ENCODE measurements around the gene PLEKHF1.

The PLEKHF1 gene

DNA sequence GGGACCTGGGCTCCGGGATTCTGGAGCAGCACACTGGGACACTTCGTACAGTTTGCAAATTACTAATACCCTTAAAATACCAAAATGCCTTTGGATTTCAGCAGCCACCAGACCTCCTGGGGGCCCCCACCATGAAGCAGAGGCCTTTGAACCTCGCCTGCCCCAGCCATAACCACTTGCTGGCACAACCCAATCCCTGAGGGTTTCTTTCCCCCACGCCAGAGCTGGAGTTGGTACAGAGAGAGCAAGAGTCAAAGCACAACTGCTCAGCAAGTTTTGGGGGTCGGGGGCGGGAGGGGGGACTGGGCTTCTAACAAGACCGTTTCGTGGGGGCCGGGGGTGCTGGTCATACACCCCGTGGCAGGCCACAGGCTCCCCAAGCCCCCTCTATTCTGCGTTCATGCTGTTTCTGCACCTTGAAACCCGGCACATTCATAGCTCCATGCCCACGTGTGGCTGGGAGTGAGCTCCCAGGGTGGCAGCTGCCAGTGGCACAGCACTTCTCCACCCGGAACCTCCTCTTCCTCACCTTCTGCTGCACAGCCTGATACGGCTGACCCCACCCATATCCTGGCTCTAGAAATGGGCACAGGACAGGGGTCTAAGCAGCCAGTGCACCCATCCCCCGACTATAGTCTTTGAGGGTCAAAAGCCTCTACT lies 17.1 kb downstream of the PLEKHF1 start:
- ChIA-PET CTCF (interaction anchor here (0.9 to 1.6 kb wide), 4 partner anchors 10 to 16 kb away, joined by 3 to 5 read pairs (median 4); no protein-coding TSS in a partner anchor), POLR2A (no interaction called here)
- no peak overlapping the region for H3K4me3 ChIP-seq (ENCODE audit: low read depth, low read length)
- DNase-seq (ENCODE audit: low read depth, low spot score), result no peak
- TF ChIP-seq, protein P1, sequence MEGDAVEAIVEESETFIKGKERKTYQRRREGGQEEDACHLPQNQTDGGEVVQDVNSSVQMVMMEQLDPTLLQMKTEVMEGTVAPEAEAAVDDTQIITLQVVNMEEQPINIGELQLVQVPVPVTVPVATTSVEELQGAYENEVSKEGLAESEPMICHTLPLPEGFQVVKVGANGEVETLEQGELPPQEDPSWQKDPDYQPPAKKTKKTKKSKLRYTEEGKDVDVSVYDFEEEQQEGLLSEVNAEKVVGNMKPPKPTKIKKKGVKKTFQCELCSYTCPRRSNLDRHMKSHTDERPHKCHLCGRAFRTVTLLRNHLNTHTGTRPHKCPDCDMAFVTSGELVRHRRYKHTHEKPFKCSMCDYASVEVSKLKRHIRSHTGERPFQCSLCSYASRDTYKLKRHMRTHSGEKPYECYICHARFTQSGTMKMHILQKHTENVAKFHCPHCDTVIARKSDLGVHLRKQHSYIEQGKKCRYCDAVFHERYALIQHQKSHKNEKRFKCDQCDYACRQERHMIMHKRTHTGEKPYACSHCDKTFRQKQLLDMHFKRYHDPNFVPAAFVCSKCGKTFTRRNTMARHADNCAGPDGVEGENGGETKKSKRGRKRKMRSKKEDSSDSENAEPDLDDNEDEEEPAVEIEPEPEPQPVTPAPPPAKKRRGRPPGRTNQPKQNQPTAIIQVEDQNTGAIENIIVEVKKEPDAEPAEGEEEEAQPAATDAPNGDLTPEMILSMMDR (IDR thresholded peaks at IDR 0.05; ENCODE audit: insufficient read depth, low read length, missing control alignments), result no peak

DNA sequence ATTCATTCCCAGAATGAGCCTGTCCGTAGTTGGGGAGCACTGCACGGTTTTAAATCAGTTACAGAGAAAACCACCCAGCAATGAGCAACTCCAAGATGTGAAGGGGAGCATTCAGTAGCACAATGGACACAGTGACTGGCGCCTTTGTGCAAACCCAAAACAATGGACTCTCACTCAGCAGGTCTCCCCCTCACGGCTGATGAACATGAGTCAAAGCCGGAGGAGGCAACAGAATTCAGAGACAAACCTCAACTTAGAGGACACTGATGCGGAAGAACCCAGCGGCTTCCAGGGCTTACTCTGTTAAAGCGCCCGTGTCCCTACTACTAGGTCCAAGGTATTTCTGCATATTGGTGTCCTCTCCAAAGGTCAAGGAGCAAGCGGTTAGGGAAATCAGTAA lies 17.7 kb downstream of the PLEKHF1 start:
- POLR2A ChIA-PET, result no interaction called here
- DNase-seq (ENCODE audit: low read depth, low spot score), result no peak

DNA sequence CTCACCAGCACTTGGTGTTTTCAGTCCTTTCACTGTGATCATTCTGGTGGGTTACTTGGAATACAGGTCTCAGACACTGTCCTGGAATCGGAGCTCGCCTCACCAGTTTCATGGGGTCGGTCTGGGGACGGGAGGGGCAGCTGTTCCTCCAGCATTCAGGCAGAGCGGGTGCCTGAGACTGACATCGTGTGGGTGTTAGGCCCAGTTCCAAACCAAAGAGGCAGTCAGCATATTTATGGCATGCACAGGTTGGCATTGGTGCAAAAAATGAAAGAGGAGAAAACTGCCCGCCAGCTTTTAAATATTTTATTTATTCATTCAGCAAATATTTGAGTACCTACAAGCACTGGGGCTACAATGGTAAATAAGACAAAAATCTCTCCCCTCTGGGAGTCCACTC lies 20.1 kb downstream of the PLEKHF1 start:
- CTCF ChIA-PET, result interaction anchor here (2.7 to 4.6 kb wide), 3 partner anchors 9 to 74 kb away, joined by 12 to 24 read pairs (median 16); no protein-coding TSS in a partner anchor
- TF ChIP-seq, protein P1 (IDR thresholded peaks at IDR 0.05; ENCODE audit: insufficient read depth, low read length, missing control alignments), result no peak
- POLR2A ChIA-PET, result no interaction called here
- no peak overlapping the region for H3K4me3 ChIP-seq (ENCODE audit: low read depth, low read length)
- no peak for DNase-seq (ENCODE audit: low read depth, low spot score)

More for the DNA sequence above, 17.7 kb downstream of the PLEKHF1 start:
- TF ChIP-seq, protein P1 (IDR thresholded peaks at IDR 0.05; ENCODE audit: insufficient read depth, low read length, missing control alignments), result no peak
- CTCF ChIA-PET, result interaction anchor here (1.0 to 4.6 kb wide), 4 partner anchors 11 to 72 kb away, joined by 4 to 24 read pairs (median 10); no protein-coding TSS in a partner anchor
- no peak overlapping the region for H3K4me3 ChIP-seq (ENCODE audit: low read depth, low read length)

DNA sequence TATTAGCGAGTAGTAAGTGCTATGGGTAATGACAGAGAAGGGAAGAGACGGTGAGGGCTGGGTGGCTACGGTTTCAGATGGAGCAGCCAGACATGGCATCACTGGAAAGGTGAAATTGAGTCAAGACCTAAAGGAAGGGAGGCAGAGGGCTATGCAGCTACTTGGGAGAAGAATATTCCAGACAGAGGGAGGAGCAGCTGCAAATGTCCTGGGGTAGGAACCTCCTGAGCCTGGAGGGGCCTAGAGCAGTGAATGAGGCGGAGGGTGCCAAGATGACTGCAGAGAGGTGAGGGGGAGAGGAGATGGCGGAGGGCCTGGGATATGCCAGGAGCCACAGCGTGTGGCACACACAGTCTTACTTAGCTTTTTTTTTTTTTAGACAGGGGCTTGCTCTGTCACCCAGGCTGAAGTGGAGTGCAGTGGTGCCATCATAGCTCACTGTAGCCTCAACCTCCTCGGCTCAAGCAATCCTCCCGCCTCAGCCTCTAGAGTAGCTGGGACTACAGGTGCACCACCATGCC lies 21.1 kb downstream of the PLEKHF1 start:
- TF ChIP-seq, protein P1 (IDR thresholded peaks at IDR 0.05; ENCODE audit: insufficient read depth, low read length, missing control alignments), result no peak
- DNase-seq (ENCODE audit: low read depth, low spot score), result no peak
- H3K4me3 ChIP-seq (ENCODE audit: low read depth, low read length), result no peak overlapping the region
- CTCF ChIA-PET, result interaction anchor here (0.8 to 4.6 kb wide), 7 partner anchors 8 to 79 kb away, joined by 3 to 24 read pairs (median 3); no protein-coding TSS in a partner anchor
- POLR2A ChIA-PET, result no interaction called here

DNA sequence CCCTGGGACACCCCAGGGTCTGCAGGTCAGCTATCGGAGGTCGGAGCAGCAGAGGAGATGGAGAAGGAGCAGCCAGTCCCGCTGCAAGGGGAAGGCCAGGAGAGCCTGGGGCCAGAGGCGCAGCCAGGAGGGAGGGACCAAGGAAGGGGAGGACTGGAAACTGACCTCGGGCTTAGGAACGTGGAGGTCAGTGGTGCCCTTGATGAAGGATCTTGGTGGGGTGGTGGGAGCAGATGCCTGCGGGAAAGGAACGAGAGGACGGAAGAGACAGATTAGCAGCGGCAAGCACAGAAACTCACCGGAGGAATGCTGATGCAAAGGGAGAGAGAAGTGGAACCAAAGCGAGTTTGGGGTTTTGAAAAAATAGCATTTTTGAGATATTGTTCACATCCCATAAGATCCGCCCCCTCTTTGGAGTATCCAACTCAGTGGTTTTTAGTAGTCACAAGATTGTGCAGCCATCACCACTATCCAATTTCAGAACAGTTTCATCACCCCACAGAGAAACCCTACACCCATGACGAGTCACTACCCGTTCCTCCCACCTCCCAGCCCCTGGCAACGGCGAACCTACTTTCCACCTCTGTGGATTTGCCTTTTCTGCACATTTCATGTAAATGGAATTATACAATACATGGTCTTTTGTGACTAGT lies 22.1 kb downstream of the PLEKHF1 start:
- ChIA-PET POLR2A (no interaction called here), CTCF (interaction anchor here (1.0 to 4.6 kb wide), 6 partner anchors 7 to 80 kb away, joined by 3 to 24 read pairs (median 8); no protein-coding TSS in a partner anchor)
- peak; percentile 75 for DNase-seq (ENCODE audit: low read depth, low spot score)

More for the DNA sequence above, 22.1 kb downstream of the PLEKHF1 start:
- peak overlapping the region; percentile 13 for H3K4me3 ChIP-seq (ENCODE audit: low read depth, low read length)
- TF ChIP-seq, protein P1 (IDR thresholded peaks at IDR 0.05; ENCODE audit: insufficient read depth, low read length, missing control alignments), result no peak
